HL-60 (cell line): Measurements from ENCODE around the gene ETHE1.

Source experiments
- DNase-seq, 2 experiments: peaks; one replicate each; pipeline ENCODE4 v3.0.0-alpha.2; 2010 to 2020; ENCODE audit warnings: low read depth in 1 of 2, low spot score in 1 of 2
- H3K27ac ChIP-seq: fragments of 250-450 bp; sonication (Bioruptor Pico); replicated peaks from 2 replicates; pipeline ENCODE4 v1.5.1; 2020; ENCODE audit warnings: mild to moderate bottlenecking, moderate library complexity
- H3K27me3 ChIP-seq: fragments of 250-450 bp; sonication (Bioruptor Pico); 2 replicates; pipeline ENCODE4 v1.5.1; 2021; ENCODE audit warnings: mild to moderate bottlenecking, moderate library complexity; ENCODE audit not compliant: insufficient read depth, poor library complexity, severe bottlenecking
- H3K4me3 ChIP-seq: replicated peaks from 2 replicates; pipeline ENCODE4 v1.5.1; 2011; ENCODE audit warnings: mild to moderate bottlenecking, control low read depth, low read length; ENCODE audit not compliant: insufficient read depth
- GABPA ChIP-seq: IDR thresholded peaks from 2 replicates; pipeline ENCODE4 v1.6.1; 2012; ENCODE audit warnings: low read depth
- POLR2AphosphoS5 ChIP-seq: IDR thresholded peaks from 2 replicates; pipeline ENCODE4 v1.6.1; 2012; ENCODE audit warnings: low read depth
- REST ChIP-seq: IDR thresholded peaks from 2 replicates; pipeline ENCODE4 v1.6.1; 2012; ENCODE audit warnings: low read depth; ENCODE audit not compliant: insufficient replicate concordance
- SPI1 ChIP-seq: IDR thresholded peaks from 2 replicates; pipeline ENCODE4 v1.6.1; 2012; ENCODE audit warnings: low read depth, mild to moderate bottlenecking, borderline replicate concordance
- TF ChIP-seq, protein P1 (sequence below): IDR thresholded peaks from one replicate; pipeline ENCODE4 v1.5.1; 2011; ENCODE audit warnings: low read length, control low read depth, inconsistent platforms; ENCODE audit not compliant: insufficient read depth

Gene ETHE1

GRCh38 chr19:43482193-43482592 lies 44.8 kb downstream of the ETHE1 start:
- DNase-seq = no peak
- H3K4me3 ChIP-seq = no peak overlapping the region
- no peaks in the 10 kb centered on the region for H3K27me3 ChIP-seq
- no peak for TF ChIP-seq POLR2AphosphoS5
- no peak for TF ChIP-seq GABPA
- TF ChIP-seq REST = no peak
- TF ChIP-seq, protein P1, sequence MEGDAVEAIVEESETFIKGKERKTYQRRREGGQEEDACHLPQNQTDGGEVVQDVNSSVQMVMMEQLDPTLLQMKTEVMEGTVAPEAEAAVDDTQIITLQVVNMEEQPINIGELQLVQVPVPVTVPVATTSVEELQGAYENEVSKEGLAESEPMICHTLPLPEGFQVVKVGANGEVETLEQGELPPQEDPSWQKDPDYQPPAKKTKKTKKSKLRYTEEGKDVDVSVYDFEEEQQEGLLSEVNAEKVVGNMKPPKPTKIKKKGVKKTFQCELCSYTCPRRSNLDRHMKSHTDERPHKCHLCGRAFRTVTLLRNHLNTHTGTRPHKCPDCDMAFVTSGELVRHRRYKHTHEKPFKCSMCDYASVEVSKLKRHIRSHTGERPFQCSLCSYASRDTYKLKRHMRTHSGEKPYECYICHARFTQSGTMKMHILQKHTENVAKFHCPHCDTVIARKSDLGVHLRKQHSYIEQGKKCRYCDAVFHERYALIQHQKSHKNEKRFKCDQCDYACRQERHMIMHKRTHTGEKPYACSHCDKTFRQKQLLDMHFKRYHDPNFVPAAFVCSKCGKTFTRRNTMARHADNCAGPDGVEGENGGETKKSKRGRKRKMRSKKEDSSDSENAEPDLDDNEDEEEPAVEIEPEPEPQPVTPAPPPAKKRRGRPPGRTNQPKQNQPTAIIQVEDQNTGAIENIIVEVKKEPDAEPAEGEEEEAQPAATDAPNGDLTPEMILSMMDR = no peak
- TF ChIP-seq SPI1 = no peak
- no peak overlapping the region for H3K27ac ChIP-seq

DNA sequence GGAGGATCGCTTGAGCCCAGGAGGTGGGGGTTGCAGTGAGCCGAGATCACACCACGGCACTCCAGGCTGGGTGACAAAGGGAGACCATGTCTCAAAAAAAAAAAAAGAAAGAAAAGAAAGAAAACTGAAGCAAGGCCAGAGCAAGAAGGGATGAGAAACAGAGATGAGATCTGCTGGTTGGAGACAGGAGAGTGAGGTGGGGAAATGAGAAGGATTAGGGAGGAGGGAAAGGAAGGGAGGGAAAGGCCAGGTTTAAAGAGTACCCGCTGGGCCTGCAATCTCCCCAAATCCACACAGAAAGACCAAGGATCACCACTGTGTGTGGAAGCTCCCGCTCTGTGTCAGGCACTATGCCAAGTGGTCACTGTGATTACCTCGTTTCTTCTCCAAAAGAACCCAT lies 45.3 kb downstream of the ETHE1 start:
- Histone ChIP-seq H3K27ac (no peak overlapping the region), H3K27me3 (no peaks in the 10 kb centered on the region), H3K4me3 (no peak overlapping the region)
- TF ChIP-seq REST (no peak), GABPA (no peak), POLR2AphosphoS5 (no peak), SPI1 (no peak)
- TF ChIP-seq, protein P1 = no peak
- no peak for DNase-seq

DNA sequence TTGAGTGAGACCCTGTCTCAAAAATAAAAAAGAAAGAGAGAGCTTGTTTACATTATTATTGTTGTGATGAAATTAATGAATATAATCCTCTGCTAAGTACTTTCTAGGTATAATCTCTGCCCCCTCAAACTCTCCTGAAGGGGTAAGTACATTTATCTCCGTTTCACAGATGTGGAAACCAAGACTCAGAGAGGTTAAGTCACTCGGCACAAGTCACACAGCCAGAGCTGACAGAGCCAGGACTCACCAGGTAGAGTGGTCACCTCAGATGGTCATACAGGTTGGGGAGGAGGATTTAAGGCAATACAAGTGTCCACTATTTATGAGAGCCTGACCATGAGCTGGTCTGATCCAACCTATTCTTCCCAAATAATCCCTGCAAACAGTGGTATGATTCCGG lies 46.4 kb downstream of the ETHE1 start:
- no peak overlapping the region for H3K4me3 ChIP-seq
- no peak overlapping the region for H3K27ac ChIP-seq
- DNase-seq = no peak
- H3K27me3 ChIP-seq = no peaks in the 10 kb centered on the region
- TF ChIP-seq GABPA = no peak
- TF ChIP-seq SPI1 = no peak
- TF ChIP-seq REST = no peak
- TF ChIP-seq, protein P1 = no peak
